Mesothelial cell of epicardium (in vitro differentiated cells): ENCODE measurements around the gene HAPSTR1. TPM values are rescaled to one million over a fixed set of nuclear protein-coding genes. Genes with fewer than 3 reads are reported as not detected.

Source experiments
- DNase-seq, 2 experiments: peaks; one replicate each; pipeline ENCODE4 v3.0.0; 2021; ENCODE audit warnings: low spot score in 2 of 2; ENCODE audit not compliant: unreplicated experiment in 2 of 2
- H3K27ac Mint-ChIP-seq: 2 replicates; pipeline ENCODE4 v1.8.0; 2021; ENCODE audit warnings: mixed read lengths
- H3K27me3 Mint-ChIP-seq: 2 replicates; pipeline ENCODE4 v1.8.0; 2021; ENCODE audit warnings: low read depth, mixed read lengths
- H3K36me3 Mint-ChIP-seq: 2 replicates; pipeline ENCODE4 v1.8.0; 2021; ENCODE audit warnings: mixed read lengths
- H3K4me1 Mint-ChIP-seq: 2 replicates; pipeline ENCODE4 v1.8.0; 2021; ENCODE audit warnings: mixed read lengths
- H3K4me3 Mint-ChIP-seq: 2 replicates; pipeline ENCODE4 v1.8.0; 2021; ENCODE audit warnings: mild to moderate bottlenecking, moderate library complexity, mixed read lengths
- H3K9me3 Mint-ChIP-seq: 2 replicates; pipeline ENCODE4 v1.8.0; 2021; ENCODE audit warnings: mixed read lengths
- total RNA-seq: library from RNA; stranded (reverse); gene quantifications from 3 replicates; pipeline ENCODE4 v1.2.1, GENCODE V29; 2021
- TF ChIP-seq, protein P1 (sequence below): fragments of 200-600 bp; sonication (generic); IDR thresholded peaks from one replicate; pipeline ENCODE4 v1.5.0; 2021; ENCODE audit warnings: antibody characterized with exemption; ENCODE audit not compliant: unreplicated experiment

HAPSTR1 gene
- total RNA-seq, 1 donor from 2014 or later = 80.6 TPM

DNA sequence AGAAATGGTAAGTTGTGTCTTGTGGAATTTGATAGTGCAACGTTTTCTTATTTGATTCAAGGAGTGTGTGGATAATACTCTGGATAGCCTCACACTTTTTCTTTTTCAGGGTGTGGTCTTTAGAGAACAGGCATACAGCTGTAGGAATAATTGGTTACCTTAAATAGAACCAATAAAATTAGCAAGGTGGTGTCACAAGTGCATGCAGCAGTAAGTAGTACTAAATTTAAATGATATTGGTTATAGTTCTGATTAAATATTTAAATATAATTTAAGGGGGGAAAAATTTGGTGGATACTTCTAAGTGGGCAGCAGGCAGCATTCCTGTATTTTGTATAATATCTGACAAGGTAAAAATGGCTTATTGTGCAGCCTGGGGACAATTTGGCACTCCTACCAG is 3.7 kb downstream of the HAPSTR1 start:
- Mint-ChIP-seq H3K36me3 (peaks cover 22% of the 10 kb centered on the region), H3K27me3 (no peaks in the 10 kb centered on the region), H3K4me3 (peak overlapping the region; percentile 23), H3K4me1 (peaks cover 57% of the 10 kb centered on the region), H3K27ac (peak overlapping the region; percentile 41), H3K9me3 (no peaks in the 10 kb centered on the region)
- TF ChIP-seq, protein P1, sequence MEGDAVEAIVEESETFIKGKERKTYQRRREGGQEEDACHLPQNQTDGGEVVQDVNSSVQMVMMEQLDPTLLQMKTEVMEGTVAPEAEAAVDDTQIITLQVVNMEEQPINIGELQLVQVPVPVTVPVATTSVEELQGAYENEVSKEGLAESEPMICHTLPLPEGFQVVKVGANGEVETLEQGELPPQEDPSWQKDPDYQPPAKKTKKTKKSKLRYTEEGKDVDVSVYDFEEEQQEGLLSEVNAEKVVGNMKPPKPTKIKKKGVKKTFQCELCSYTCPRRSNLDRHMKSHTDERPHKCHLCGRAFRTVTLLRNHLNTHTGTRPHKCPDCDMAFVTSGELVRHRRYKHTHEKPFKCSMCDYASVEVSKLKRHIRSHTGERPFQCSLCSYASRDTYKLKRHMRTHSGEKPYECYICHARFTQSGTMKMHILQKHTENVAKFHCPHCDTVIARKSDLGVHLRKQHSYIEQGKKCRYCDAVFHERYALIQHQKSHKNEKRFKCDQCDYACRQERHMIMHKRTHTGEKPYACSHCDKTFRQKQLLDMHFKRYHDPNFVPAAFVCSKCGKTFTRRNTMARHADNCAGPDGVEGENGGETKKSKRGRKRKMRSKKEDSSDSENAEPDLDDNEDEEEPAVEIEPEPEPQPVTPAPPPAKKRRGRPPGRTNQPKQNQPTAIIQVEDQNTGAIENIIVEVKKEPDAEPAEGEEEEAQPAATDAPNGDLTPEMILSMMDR = no peak
- DNase-seq = no peak

DNA sequence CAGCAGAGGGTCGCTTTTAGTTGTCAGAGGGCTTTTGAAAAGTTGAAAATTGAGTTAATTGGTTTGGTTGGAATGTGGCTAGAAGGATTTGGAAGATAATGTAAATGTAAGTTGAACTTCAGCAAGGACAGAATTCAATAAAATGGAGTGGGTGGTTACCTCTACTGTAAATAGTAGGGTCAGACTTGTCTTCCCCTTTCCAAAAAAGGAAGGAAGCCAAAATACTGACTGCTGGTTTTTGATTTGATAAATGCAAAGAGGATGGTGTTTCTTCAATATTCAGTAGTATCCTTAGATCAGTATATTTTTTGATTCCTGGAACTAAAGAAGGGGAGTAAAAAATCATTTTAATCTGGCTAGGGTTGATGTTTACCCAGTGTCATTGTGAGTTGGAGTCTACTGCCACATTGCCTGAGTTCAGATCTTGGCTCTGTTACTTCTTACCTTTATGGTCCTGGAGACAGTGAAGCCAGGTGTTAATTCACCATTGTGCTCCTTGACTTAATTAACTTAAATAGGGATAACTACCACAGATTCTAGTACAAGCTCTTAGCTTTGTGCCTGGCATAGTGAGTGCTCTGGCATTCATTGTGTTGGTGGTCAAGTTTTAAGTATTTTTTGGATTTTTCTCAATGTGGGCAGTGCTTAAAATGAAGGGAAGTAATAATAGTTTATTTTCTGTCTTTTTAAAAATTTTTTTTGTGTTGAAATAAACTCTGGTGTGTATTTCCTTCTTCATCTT is 4.4 kb downstream of the HAPSTR1 start:
- Mint-ChIP-seq H3K9me3 (no peaks in the 10 kb centered on the region), H3K4me3 (no peak overlapping the region), H3K27ac (peak overlapping the region; percentile 10), H3K36me3 (peaks cover 26% of the 10 kb centered on the region), H3K27me3 (no peaks in the 10 kb centered on the region), H3K4me1 (peaks cover 61% of the 10 kb centered on the region)
- no peak for DNase-seq
- TF ChIP-seq, protein P1 = no peak

DNA sequence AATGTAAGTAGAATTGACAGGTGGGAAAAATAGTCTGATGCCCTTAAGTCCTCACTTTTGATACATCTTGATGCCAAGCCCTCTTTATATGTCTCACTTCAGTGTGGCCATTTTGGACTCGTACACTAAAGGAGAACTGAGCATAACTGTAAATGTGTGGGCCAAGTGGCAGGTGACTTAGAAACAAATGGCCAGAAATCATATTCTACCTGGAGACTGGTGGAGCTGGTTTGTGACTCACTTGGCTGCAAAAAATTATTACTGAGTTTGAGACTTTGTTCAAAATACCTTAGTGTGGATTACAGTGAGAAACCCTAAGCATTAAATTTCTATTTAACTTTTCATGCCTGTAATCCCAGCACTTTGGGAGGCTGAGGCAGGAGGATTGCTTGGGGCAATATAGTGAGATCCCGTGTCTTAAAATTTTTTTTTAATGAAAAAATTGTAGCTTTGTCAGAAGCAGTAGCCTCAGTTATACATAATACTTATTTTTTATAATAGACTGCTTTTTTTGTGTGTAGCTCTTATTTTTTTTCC is 5.0 kb downstream of the HAPSTR1 start:
- Mint-ChIP-seq H3K27ac (no peak overlapping the region), H3K27me3 (no peaks in the 10 kb centered on the region), H3K36me3 (peaks cover 29% of the 10 kb centered on the region), H3K4me1 (peaks cover 68% of the 10 kb centered on the region), H3K9me3 (no peaks in the 10 kb centered on the region), H3K4me3 (no peak overlapping the region)
- no peak for DNase-seq
- TF ChIP-seq, protein P1 = no peak

DNA sequence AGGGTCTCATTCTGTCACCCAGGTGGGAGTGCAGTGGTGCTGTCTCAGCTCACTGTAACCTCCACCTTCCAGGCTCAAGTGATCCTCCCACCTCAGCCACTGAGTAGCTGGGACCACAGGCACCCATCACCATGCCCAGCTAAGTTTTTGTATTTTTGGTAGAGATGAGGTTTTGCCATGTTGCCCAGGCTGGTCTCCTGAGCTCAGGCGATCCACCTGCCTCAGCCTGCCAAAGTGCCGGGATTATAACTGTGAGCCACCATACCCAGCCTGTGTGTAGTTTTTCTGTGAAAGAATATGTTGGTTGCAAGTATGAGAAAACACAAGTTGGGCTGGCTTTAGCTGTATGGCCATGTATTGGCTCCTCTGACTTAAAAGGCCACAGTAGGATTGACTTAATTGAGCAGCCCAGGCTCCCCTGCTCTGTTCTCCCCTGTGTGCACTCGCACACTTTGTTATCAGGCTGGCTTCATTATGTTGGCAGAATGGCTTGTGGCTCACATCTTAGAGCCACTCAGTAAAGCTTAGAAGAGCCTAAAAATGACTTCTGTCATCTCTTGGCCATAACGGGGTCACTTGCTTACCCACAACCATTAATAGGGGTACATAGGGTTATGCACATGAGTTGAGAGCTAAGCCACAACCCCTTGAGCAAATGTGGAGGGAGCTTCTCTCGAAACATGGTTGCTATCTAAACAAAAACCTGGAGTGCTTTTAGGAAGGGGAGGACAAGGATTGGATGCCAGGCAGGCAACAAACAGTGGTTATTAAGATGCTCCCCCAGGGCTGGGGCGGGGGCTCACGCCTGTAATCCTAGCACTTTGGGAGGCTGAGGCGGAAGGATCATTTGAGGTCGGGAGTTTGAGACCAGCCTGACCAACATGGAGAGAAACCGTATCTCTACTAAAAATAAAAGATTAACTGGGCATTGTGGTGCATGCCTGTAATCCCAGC is 6.1 kb downstream of the HAPSTR1 start:
- no peak for DNase-seq
- Mint-ChIP-seq H3K36me3 (peaks cover 37% of the 10 kb centered on the region), H3K27ac (peak overlapping the region; percentile 53), H3K4me1 (peaks cover 78% of the 10 kb centered on the region), H3K9me3 (no peaks in the 10 kb centered on the region), H3K4me3 (no peak overlapping the region), H3K27me3 (no peaks in the 10 kb centered on the region)
- TF ChIP-seq, protein P1 = no peak

DNA sequence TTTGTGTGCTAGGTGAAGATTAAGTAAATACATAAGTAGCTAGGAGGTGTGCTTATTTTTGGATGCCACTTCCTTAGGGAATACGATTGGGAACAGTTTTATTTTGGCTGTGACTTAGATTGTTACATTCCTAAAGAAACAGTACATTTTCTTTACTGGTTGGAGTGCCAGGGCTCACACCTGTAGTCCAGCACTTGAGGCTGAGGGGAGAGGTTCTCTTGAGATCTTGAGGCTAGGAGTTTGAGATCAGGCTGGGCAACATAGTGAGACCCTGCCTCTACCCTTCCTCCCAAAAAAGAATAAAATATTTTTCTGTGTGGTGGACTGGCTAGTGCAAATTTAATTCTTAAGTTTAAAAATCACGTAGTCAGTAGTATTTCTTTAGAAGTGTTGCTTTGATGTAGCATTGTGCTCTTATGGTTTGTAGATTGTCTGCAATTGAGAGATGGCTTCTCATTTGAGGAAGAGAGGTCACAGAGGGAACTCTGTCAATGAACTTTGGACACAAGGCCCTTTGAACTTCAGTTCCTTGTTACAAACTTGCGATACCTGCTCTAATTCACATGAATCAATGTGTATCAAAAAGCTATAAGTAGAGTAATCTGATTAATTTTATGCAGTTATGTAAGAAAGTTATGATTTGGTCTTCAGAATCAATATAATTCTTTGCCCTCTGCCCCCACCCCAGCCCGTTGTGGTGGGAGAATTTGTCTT is 7.1 kb downstream of the HAPSTR1 start:
- Mint-ChIP-seq H3K27ac (peak overlapping the region; percentile 72), H3K27me3 (no peaks in the 10 kb centered on the region), H3K36me3 (peaks cover 46% of the 10 kb centered on the region), H3K4me1 (peaks cover 75% of the 10 kb centered on the region), H3K4me3 (no peak overlapping the region), H3K9me3 (no peaks in the 10 kb centered on the region)
- TF ChIP-seq, protein P1 = no peak
- DNase-seq = no peak
